GM12878 (cell line): ENCODE results near the gene CYP2U1.

ENCODE experiments used
- CHD1 ChIP-seq: IDR thresholded peaks from 2 replicates; pipeline ENCODE4 v1.6.1; 2012; ENCODE audit warnings: low read depth, low read length, improper control_type of control experiment
- CTCF ChIP-seq, 3 experiments: IDR thresholded peaks in 2 of 3; conservative IDR thresholded peaks in 1 of 3; 2 replicates each; pipeline ENCODE4 v1.5.1; 2011; ENCODE audit warnings: low read depth in 3 of 3, low read length in 3 of 3, mild to moderate bottlenecking in 3 of 3, control low read depth in 2 of 3, moderate library complexity in 2 of 3, inconsistent platforms in 1 of 3, mixed read lengths in 1 of 3; ENCODE audit not compliant: control insufficient read depth in 2 of 3, insufficient read depth in 1 of 3; ENCODE audit errors: extremely low read depth in 1 of 3
- EZH2 ChIP-seq: IDR thresholded peaks from 2 replicates; pipeline ENCODE4 v1.6.1; 2012; ENCODE audit warnings: low read depth, mild to moderate bottlenecking, control low read depth, inconsistent platforms, low read length, borderline replicate concordance; ENCODE audit not compliant: control insufficient read depth
- KAT2A ChIP-seq: conservative IDR thresholded peaks from 2 replicates; pipeline ENCODE4 v1.6.1; 2011; ENCODE audit warnings: low read depth, low read length; ENCODE audit not compliant: control insufficient read depth
- NBN ChIP-seq: fragments of 450-650 bp; IDR thresholded peaks from 2 replicates; pipeline ENCODE4 v1.6.1; 2016
- POLR2A ChIP-seq: IDR thresholded peaks from 2 replicates; pipeline ENCODE4 v1.6.1; 2011; ENCODE audit warnings: low read depth, mild to moderate bottlenecking, low read length
- RAD21 ChIP-seq: IDR thresholded peaks from 2 replicates; pipeline ENCODE4 v1.6.1; 2011; ENCODE audit warnings: mild to moderate bottlenecking, low read depth, low read length, moderate library complexity; ENCODE audit not compliant: insufficient read depth
- SIN3A ChIP-seq: IDR thresholded peaks from 2 replicates; pipeline ENCODE4 v1.6.1; 2012; ENCODE audit warnings: low read depth, low read length, improper control_type of control experiment
- USF2 ChIP-seq: IDR thresholded peaks from 2 replicates; pipeline ENCODE4 v1.6.1; 2011; ENCODE audit warnings: low read depth, low read length, improper control_type of control experiment, borderline replicate concordance
- YY1 ChIP-seq: IDR thresholded peaks from 2 replicates; pipeline ENCODE4 v1.6.1; 2011; ENCODE audit warnings: low read depth, mild to moderate bottlenecking, low read length
- ZNF24 ChIP-seq: fragments of 450-650 bp; IDR thresholded peaks from 2 replicates; pipeline ENCODE4 v1.6.1; 2017; ENCODE audit warnings: antibody characterized with exemption, mild to moderate bottlenecking

GRCh38 chr4:107931775-107932321 is 499 bp downstream of the CYP2U1 start:
- TF ChIP-seq YY1 (no peak), CHD1 (no peak), POLR2A (no peak), NBN (no peak), CTCF (IDR thresholded peaks at IDR 0.05 in 2 of 3, conservative IDR thresholded peaks at IDR 0.05 in 1 of 3; ENCODE audit: control insufficient read depth in 2 of 3, extremely low read depth in 1 of 3, insufficient read depth in 1 of 3, low read depth in 3 of 3, low read length in 3 of 3) (no peak), ZNF24 (no peak), EZH2 (no peak), USF2 (no peak), SIN3A (no peak), KAT2A (no peak), RAD21 (no peak)
